ENCODE measurements around the gene STAM2. TPM values are rescaled to one million over a fixed set of nuclear protein-coding genes. Genes with fewer than 3 reads are reported as not detected.
"Not testable (repeated sequence)": the region's sequence is repeated elsewhere in the genome, so short reads cannot be mapped to it uniquely, and the experiment has no call there.

Gene STAM2
- total RNA-seq, 1 experiment from 2014 or later, result 44.2 TPM

DNA sequence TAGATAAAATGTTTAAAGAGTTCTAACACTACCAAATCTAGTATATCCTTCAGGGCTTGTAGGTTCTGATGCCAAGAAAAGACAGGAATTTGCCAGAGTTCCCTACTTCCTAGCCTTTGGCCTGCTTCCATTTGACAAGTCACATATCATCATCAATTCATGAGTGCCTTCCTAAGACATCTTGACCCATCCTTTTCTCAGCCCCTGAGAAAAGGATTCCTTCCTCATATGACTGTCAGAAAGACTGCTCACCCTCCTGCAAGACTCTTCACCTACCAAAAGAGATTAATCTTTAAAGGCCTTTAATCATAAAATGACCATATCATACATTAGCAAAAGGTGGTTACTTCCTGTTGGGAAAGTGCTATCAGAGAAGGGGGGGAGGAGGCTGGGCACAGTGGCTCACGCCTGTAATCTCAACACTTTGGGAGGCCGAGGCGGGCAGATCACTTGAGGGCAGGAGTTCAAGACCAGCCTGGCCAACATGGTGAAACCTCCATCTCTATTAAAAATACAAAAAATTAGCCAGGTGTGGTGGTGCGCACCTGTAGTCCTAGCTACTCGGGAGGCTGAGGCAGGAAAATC is 3.3 kb downstream of the STAM2 start:
- DNase-seq (ENCODE audit: low spot score), result not testable (repeated sequence)

DNA sequence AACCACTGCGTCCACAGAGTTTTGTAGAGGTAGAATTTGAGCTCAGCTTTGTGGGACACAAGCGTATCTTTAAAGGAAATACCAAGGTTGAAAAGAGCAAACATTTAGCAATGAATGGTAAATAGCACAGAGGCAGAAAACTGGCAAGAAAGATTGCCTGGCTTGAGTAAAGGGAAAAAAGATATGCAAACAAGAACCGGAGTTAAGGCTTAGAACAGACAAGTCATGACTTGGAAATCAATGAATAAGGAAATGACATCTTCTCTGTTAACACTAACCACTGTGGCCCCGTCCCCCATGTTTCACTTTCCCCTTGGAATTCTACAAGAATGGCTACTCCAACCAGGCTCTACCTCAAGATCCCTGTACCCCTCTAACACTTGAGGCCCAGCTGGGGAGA is 3.8 kb downstream of the STAM2 start:
- DNase-seq (ENCODE audit: low spot score), result no peak

DNA sequence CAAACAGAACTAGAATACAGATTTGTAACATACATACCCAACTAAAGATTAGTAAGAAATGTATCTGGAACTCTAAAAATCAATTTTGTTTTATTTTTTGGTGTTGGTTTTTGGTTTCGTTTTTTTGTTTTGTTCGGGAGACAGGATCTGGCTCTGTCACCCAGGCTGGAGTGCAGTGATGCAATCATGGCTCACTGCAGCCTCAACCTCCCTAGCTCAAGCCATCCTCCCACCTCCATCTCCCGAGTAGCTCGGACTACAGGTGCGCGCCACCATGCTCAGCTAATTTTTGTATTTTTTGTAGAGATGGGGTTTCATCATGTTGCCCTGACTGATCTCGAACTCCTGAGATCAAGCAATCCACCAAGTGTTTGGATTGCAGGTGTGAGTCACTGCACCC is 6.4 kb downstream of the STAM2 start:
- DNase-seq (ENCODE audit: low spot score), result not testable (repeated sequence)

DNA sequence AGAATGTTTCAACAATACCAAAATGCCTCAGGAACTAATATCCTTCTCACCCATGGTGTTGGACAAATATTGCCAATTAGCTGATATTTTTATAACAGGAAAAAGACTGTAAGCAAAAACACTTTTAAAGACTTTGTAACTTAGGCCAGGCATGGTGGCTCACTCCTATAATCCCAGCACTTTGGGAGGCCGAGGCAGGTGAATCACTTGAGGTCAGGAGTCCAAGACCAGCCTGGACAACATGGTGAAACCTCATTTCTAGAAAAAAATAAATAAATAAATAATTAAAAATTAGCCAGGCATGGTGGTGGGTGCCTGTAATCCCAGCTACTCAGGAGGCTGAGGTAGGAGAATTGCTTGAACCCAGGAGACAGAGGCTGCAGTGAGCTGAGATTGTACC is 8.1 kb downstream of the STAM2 start:
- DNase-seq (ENCODE audit: low spot score), result not testable (repeated sequence)

DNA sequence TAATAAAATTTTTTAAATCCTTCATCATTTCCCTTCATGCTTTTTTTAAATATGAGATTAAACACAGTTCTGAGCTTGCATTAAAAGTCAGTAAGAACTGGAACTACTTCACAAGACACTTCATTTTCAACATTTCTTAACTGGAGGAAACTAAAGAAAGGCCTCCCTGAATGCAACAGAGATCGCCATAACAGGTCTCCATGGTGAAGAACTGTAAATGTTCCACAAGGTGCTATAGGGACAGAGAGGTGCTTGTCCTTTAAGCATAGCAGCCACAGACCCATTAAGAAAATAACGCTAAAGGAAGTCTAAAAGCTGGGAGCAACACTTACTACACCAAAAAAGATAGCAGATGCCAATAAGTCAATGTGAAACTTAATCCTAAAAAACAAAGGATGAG is 8.5 kb downstream of the STAM2 start:
- DNase-seq (ENCODE audit: low spot score), result peak; percentile 3

DNA sequence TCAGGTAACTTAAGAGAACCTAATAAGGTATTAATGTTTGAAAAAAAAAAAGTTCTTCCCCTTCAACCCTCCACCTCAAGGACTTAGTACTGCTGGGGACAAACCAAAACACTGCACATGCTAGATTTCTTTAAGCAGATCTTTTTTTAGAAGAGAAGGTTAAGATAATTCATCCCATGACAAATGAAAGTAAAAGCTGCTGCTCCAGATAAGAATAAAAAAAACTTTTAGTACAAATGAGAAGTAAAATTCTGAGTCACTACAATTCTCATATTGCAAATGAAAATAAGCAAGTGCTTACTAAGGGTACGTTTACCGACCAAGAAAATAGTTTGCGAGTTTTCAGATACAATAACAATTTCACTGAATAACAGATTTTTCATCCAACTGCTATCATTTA is 8.9 kb downstream of the STAM2 start:
- no peak for DNase-seq (ENCODE audit: low spot score)

DNA sequence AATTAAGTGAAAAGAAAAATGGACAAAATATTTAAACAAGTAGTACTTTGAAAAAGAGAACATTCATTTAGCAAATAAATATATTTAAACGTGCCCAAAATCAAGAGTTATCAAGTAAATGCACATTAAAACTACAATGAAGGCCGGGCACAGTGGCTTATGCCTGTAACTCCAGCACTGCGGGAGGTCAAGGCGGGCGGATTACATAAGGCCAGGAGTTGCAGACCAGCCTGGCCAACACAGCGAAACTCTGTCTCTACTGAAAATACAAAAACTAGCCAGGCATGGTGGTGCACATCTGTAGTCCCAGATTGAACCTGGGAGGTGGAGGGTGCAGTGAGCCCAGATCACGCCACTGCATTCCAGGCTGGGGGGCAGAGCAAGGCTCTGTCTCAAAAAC is 9.8 kb downstream of the STAM2 start:
- no peak for DNase-seq (ENCODE audit: low spot score)

DNA sequence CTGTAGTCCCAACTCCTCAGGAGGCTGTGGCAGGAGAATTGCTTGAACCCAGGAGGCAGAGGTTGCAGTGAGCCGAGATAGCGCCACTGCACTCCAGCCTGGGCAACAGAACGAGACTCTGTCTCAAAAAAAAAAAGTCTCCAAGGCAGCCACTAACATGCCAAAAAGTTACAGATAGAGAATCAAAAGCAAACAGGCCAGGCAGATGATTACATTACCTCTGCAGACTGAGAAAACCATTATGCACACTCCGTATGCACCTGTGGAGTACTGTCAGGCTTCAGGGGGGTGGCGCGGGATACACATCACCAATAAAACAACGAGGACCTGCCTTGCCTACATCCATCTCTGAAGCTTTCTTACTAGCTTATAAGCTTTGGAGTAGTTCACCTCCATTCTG is 10.3 kb downstream of the STAM2 start:
- DNase-seq (ENCODE audit: low spot score), result no peak

DNA sequence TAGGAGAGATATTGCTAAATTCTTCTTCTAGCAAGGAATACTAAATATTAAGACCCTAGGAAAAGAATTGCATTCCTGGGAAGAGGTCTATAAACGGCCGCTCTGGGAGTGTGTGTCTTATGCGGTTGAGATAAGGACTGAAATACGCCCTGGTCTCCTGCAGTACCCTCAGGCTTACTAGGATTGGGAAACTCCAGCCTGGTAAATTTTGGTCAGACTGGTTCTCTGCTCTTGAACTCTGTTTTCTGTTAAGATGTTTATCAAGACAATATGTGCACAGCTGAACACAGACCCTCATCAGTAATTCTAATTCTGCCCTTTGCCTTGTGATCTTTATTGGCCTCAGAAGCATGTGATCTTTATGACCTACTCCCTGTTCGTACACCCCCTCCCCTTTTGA is 11.9 kb downstream of the STAM2 start:
- DNase-seq (ENCODE audit: low spot score), result not testable (repeated sequence)

DNA sequence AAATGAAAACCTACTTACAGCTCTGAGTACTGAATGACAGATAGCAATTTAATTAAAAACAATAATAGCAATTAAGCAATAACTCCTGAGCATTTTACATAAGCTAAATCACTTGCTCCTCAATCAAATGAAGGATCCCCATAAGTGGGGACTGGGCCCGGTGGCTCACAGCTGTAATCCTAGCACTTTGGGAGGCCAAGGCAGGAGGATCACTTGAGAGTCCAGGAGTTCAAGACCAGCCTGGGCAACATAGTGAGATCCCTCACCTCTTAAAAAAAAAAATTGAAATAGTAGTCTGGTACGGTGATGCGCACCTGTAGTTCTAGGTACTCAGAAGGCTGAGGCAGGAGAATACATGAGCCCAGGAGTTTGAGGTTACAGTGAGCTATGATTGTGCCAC is 13.4 kb downstream of the STAM2 start:
- DNase-seq (ENCODE audit: low spot score), result no peak

DNA sequence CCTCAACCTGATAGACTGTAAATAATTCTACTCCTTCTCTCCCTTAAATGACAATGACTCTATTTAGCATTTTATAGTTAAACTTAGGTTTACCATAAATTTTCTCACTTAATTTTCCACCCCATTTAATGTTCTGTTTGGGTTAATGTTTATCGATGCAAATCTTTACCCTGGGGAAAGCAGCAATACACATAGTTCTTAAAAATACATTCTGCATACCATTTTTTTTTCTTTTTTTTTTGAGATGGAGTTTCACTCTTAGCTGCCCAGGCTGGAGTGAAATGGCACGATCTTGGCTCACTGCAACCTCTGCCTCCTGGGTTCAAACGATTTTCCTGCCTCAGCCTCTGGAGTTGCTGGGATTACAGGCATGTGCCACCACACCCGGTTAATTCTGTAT is 14.0 kb downstream of the STAM2 start:
- no peak for DNase-seq (ENCODE audit: low spot score)

DNA sequence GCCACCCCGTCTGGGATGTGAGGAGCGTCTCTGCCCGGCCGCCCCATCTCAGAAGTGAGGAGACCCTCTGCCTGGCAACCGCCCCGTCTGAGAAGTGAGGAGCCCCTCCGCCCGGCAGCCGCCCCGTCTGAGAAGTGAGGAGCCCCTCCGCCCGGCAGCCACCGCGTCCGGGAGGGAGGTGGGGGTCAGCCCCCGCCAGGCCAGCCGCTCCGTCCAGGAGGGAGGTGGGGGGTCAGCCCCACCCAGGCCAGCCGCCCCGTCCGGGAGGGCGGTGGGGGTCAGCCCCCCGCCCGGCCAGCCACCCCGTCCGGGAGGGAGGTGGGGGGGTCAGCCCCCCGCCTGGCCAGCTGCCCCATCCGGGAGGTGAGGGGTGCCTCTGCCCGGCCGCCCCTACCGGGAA is 15.2 kb downstream of the STAM2 start:
- not testable (repeated sequence) for DNase-seq (ENCODE audit: low spot score)

DNA sequence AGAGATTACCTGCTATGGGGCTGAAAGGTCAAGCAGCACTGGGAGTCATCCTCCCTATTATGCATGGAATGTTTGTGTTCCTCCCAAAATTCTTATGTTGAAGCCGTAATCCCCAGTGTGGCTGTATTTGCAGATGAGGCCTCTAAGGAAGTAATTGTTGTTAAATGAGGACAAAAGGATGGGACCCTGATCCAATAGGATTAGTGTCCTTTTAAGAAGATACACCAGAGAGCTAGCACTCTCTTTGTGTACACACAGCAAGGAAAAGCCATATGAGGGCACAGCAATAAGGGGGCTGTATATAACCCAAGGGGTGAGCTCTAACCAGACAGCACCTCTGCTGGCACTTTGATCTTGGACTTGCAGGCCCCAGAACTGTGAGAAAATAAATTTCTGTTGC is 18.3 kb downstream of the STAM2 start:
- no peak for DNase-seq (ENCODE audit: low spot score)

DNA sequence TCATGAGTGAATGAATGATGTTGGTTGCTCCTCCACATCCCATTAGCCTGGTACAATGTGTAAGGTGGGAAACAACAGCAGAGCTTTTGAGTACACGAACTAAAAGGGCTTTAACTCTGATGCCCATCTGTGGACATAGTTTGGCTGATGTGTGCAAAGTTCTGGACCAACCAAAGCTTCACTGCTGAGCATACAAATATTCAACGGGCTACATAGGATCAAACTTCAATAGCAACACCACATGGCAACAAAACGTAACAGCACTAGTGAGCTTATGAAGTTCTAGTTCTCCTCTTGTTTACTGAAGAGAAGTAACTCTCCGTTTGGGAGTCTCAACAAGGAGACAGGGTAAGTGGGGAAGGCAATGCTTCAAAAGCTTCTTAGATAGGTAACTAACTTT is 20.4 kb downstream of the STAM2 start:
- no peak for DNase-seq (ENCODE audit: low spot score)

DNA sequence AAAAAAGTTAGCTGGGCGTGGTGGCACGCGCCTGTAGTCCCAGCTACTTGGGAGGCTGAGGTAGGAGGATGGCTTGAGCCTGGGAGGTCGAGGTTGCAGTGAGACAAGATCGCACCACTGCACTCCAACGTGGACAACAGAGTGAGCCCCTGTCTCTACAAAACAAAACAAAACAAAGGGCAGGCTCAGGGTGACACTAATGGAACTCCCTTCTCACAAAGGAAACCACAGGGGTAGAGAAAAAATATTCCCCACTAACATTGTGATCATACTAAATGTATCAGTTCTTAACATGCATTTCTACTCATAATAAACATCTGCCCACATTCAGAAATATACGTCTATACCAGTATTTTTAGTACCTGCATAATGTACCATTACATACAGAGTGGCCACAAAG is 21.1 kb downstream of the STAM2 start:
- DNase-seq (ENCODE audit: low spot score), result no peak

DNA sequence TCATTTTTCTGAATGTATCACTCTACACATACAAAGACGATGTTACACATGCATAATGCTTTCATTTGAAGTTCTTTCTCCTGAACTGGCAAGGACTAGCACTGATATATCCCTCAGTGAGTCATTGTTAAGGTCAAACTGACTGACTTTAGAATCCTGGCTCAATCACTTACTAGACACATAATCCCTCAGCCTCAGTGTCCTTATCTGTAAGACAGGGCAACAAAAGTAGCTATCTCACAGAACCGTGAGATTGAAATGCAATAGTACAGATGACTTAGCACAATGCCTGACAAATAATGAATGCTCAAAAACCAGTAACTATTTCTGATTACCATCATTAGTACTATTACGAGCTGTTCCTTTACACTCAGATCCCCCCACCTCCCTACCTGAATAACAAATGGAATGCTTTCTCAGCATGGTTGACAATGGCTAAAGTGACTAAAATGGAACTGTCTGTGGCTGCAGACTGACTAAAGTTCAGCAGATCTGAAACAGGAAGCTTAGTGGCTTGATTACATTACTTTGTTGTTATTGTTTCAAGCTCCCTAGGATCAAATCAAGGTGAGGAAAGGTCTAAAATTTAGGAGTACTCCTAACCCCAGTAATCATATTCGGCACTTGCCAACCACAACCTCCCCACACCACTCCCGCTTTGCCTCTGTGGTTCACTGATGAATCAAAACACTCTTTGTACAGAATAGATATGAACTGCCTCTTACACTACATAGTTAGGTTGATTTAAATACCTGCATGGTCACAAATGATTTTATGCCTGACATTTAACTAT is 40.9 kb downstream of the STAM2 start:
- DNase-seq (ENCODE audit: low spot score), result peak; percentile 13

DNA sequence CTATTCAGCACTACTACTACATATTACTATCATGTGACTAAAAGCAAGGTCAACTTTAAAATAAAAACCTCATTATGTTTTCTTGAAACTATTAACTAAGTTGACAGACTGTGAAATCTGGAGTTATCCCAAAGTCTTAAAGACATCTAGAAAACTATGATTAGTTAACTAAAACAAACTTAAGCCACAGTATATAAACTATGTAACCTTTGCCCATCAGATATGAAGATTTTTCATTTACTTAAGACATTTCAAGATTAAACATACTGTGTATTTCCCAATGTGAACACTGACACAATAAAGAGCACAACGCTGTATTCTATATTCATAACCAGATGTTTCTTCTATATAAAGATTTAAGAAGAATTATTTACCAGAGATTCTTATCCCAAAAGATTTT is 43.3 kb downstream of the STAM2 start:
- no peak for DNase-seq (ENCODE audit: low spot score)

DNA sequence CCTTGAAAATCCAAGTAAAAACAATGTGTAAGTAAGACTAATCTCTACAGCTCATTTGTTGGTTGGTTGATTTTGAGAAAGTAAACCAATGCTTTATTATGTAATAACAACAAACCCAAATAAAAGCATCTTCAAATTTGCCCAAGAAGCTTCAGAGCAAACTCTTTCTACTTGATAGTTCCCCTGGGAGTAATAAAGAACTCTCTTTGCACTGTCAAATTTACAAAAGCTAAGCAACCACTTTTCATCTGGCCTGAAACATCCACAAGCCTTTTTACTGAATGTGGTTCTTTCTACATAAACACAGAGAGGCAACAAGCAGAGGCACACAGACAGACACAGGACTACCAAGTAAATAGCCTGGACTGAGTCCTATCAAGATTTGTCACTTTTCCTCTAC is 47.9 kb downstream of the STAM2 start:
- DNase-seq (ENCODE audit: low spot score), result no peak

DNA sequence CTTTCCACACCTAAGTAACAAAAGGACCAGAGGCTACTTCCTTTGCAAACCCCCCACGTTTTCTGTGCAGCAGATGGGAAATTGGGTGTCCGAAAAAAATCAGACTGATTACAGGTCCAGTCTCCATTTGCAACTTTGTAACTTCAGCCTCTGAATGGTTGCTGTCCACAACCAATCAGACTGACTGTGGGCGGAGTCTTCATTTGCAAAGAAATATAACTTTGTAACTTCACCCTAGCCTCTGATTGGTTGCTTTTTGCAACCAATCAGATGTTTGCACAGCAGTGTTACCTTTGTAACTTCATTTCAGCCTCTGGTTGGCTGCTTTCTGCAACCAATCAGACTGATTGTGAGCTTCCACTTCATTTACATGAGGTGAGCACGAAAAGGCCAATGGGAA is 48.9 kb downstream of the STAM2 start:
- DNase-seq (ENCODE audit: low spot score), result peak; percentile 41

DNA sequence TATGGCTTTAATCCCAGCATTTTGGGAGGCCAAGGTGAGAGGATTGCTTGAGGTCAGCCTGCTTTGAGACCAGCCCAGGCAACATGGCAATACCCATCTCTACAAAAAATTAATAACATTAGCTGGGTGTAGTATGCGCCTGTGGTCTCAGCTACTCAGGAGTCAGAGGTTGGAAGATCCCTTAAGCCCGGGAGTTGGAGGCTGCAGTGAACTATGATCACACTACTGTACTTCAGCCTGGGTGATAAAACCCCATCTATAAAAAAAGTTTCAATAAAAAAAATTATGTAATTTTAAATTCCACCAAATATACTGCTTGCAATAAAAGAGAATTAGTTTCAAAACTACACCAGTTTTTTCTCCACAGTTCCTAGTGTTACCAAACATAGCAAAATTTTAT is 53.4 kb downstream of the STAM2 start:
- DNase-seq (ENCODE audit: low spot score), result no peak

DNA sequence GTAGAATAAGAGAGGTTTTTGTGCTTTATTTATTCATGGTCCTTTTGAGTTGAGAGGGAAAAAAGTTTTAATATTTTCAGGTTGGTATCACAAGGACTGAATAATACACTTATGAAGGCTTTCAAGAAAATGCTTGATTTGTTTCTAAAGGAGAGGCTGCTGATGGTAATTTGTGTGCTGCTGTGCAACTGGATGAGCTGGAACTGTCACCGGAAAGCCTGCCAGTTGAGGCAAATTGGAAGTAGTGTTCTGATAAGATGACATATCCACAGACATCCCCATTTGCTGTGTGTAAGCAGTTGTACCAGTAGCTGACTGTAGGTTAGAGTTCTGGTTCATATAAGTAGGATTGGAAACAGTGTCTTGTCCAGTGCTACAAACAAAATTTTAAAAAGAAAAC is 55.1 kb downstream of the STAM2 start:
- DNase-seq (ENCODE audit: low spot score), result no peak

DNA sequence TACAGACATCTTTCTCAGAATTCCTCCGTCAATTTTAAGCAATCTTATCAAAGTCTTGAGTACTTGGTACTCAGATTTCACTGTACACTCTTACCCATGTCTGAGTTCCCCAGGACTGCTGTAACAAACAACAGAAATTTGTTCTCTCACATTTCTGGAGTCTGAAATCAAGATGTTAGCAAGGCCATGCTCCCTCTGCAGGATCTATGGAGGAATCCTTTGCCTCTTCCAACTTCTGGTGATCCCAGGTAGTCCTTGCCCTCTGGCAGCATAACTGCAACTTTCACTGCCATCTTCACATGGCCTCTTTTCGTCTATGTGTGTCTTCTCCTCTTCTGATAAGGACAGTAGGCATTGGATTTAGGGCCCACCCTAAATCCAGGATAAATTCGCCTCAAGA is 59.6 kb downstream of the STAM2 start:
- no peak for DNase-seq (ENCODE audit: low spot score)

DNA sequence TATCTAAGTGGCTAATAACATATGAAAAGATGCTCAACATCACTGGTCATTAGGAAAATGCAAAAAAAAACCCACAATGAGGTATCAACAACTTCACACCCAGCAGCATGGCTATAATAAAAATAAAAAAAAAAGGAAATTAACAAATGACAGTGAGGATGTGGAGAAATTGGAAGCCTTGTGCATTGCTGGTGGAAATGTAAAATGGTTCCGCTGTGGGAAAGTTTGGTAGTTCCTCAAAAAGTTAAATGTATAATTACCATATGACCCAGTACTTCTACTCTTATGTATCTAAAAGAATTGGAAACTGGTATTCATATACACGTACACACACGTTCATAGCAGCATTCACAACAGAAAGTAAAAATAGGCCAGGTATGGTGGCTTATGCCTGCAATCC is 61.2 kb downstream of the STAM2 start:
- no peak for DNase-seq (ENCODE audit: low spot score)

DNA sequence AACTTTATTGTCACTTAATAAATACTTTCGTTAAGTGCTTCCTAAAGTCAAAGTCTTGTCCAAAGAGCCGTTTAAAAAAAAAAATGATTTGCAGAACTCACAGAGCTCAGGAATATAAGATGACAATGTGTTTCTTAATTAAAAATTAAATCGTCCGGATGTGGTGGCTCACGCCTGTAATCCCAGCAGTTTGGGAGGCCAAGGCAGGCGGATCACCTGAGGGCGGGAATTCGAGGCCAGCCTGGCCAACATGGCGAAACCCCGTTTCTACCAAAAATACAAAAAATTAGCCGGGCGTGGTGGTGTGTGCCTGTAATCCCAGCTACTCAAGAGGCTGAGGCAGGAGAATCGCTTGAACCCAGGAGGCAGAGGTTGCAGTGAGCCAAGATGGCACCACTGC is 68.4 kb downstream of the STAM2 start:
- DNase-seq (ENCODE audit: low spot score), result not testable (repeated sequence)
